Sigmoid colon (tissue), 7 donors: ENCODE measurements around the gene C22orf31. TPM values are rescaled to one million over a fixed set of nuclear protein-coding genes. Genes with fewer than 3 reads are reported as not detected.
A peak's percentile ranks its signal among the peaks of the same experiment; 100 is the strongest.

ENCODE experiments used
- DNase-seq: peaks from one replicate; pipeline ENCODE4 v3.0.0-alpha.2; 2019
- H3K27ac ChIP-seq, 4 donors: fragments of 200-600 bp; sonication (generic); one replicate each; pipeline ENCODE4 v1.5.1; 2016 to 2019; ENCODE audit warnings: mild to moderate bottlenecking in 1 of 4
- H3K27me3 ChIP-seq, 3 donors: fragments of 200-600 bp; sonication (generic); one replicate each; pipeline ENCODE4 v1.5.1; 2019; ENCODE audit warnings: mild to moderate bottlenecking in 1 of 3
- H3K36me3 ChIP-seq, 4 donors: fragments of 200-600 bp; sonication (generic); one replicate each; pipeline ENCODE4 v1.5.1; 2016 to 2019
- H3K4me1 ChIP-seq, 4 donors: fragments of 200-600 bp; sonication (generic); one replicate each; pipeline ENCODE4 v1.5.1; 2017 to 2019
- H3K4me3 ChIP-seq, 4 donors: fragments of 200-600 bp; sonication (generic); one replicate each; pipeline ENCODE4 v1.5.1; 2017 to 2019; ENCODE audit warnings: mild to moderate bottlenecking in 2 of 4, moderate library complexity in 1 of 4
- H3K9me3 ChIP-seq, 4 donors: fragments of 200-600 bp in 3 of 4; sonication (generic) in 3 of 4; one replicate each; pipeline versions ENCODE4 v1.5.1 to v1.6.1; 2013 to 2019
- EP300 ChIP-seq, 4 donors: sonication (generic); formaldehyde crosslinking; IDR thresholded peaks; one replicate each; pipeline ENCODE4 v1.6.1; 2017; ENCODE audit warnings: antibody characterized with exemption in 4 of 4
- POLR2A ChIP-seq, 2 donors: fragments of 450-650 bp; IDR thresholded peaks; one replicate each; pipeline ENCODE4 v1.6.1; 2016; ENCODE audit warnings: antibody characterized with exemption in 2 of 2, mild to moderate bottlenecking in 2 of 2, moderate library complexity in 2 of 2
- POLR2AphosphoS5 ChIP-seq, 4 donors: sonication (generic); formaldehyde crosslinking; IDR thresholded peaks; one replicate each; pipeline ENCODE4 v1.6.1; 2017; ENCODE audit warnings: antibody characterized with exemption in 4 of 4
- WGBS, 2 donors: extraction: QIAGEN DNeasy Blood & Tissue Kit; methylation state at CpG; one replicate each; pipeline ENCODE4 v1.1.7; 2013; 5-methylcytosine and 5-hydroxymethylcytosine counted together
- intact Hi-C: fragments of 100-400 bp; cut with DNase I; formaldehyde crosslinking; loops from one replicate; pipeline ENCODE4 v1.15.1; 2023
- polyA plus RNA-seq, 3 donors: library from polyadenylated mRNA; stranded (reverse); fragments of 200-250 nt; gene quantifications; one replicate each; pipeline ENCODE4 v1.2.3, GENCODE V29; 2013
- total RNA-seq, 4 donors: library from RNA; depleted of rRNA; stranded (reverse); fragments of >200 nt; gene quantifications; one replicate each; pipeline ENCODE4 v1.1.0, GENCODE V29; 2016
- TF ChIP-seq, protein P1 (sequence below), 4 experiments: fragments of 450-650 bp in 3 of 4; fragments of 200-600 bp in 1 of 4; IDR thresholded peaks; one replicate each; pipeline ENCODE4 v1.5.1; 2016 to 2019; ENCODE audit warnings: antibody characterized with exemption in 4 of 4, mild to moderate bottlenecking in 3 of 4, moderate library complexity in 2 of 4
- donor health status: healthy with polysubstance abuse.
- donor health status: Bipolar disorder and iron deficiency.
- donor health status: healthy.

The C22orf31 gene
- total and polyA plus RNA-seq, 7 donors: 0.60 TPM; not detected in 6

DNA sequence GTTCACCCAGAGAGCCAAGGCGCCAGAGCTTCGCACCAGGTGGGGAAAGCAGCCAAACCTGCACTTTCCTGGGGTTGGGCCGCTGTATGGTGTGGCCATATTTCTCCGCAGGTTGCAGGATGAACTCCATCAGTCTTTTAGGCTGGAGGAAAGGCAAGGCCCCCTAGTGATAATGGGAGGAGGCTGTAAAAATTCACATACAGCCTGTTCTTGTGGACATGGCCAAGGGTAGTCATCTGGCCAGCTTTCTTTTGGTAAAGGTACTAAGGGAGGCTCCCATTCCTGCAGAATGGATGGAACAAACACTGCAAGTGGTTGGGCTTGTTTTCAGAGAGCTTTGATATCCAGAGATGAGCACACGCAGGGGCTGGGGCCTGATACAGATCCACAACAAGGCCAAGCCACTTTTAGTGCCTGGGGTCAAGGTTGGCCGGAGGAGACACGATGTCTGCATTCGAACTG, 29.6 kb downstream of the C22orf31 start:
- no peak overlapping the region for H3K4me3 ChIP-seq
- 74 to 89% methylated on average over 8 of the region's 8 CpGs for whole genome bisulfite sequencing, 2 donors
- no peak for DNase-seq
- H3K36me3 ChIP-seq: no peaks in the 10 kb centered on the region
- no peaks in the 10 kb centered on the region for H3K27me3 ChIP-seq
- H3K27ac ChIP-seq: peak overlapping the region; percentile 73 to 85 (median 84)
- H3K9me3 ChIP-seq: no peaks in the 10 kb centered on the region
- peaks cover 0 to 33% (median 31%) of the 10 kb centered on the region in 4 donors for H3K4me1 ChIP-seq
- intact Hi-C loops: loop anchor here (5.0 to 10.0 kb wide), 3 partner anchors 45 to 1007 kb away; partner anchors contain the start of gene ZNRF3
- TF ChIP-seq, protein P1, sequence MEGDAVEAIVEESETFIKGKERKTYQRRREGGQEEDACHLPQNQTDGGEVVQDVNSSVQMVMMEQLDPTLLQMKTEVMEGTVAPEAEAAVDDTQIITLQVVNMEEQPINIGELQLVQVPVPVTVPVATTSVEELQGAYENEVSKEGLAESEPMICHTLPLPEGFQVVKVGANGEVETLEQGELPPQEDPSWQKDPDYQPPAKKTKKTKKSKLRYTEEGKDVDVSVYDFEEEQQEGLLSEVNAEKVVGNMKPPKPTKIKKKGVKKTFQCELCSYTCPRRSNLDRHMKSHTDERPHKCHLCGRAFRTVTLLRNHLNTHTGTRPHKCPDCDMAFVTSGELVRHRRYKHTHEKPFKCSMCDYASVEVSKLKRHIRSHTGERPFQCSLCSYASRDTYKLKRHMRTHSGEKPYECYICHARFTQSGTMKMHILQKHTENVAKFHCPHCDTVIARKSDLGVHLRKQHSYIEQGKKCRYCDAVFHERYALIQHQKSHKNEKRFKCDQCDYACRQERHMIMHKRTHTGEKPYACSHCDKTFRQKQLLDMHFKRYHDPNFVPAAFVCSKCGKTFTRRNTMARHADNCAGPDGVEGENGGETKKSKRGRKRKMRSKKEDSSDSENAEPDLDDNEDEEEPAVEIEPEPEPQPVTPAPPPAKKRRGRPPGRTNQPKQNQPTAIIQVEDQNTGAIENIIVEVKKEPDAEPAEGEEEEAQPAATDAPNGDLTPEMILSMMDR (IDR thresholded peaks at IDR 0.05): no peak
- TF ChIP-seq POLR2AphosphoS5 (IDR thresholded peaks at IDR 0.05) (no peak), POLR2A (IDR thresholded peaks at IDR 0.05) (no peak), EP300 (IDR thresholded peaks at IDR 0.05) (no peak)

GRCh38 chr22:29031227-29032011, 30.2 kb downstream of the C22orf31 start:
- 19 to 38% methylated on average over 18 of the region's 18 CpGs for WGBS, 2 donors
- peak in 3 of 4 donors; percentile 35 to 71 (median 58) for TF ChIP-seq POLR2AphosphoS5 (IDR thresholded peaks at IDR 0.05)
- TF ChIP-seq POLR2A (IDR thresholded peaks at IDR 0.05): no peak
- TF ChIP-seq, protein P1 (IDR thresholded peaks at IDR 0.05): peak in 2 of 4 experiments; percentile 8 to 16
- peak in 1 of 4 donors; percentile 76 for TF ChIP-seq EP300 (IDR thresholded peaks at IDR 0.05)
- DNase-seq: peak; percentile 87
- Histone ChIP-seq H3K27me3 (no peaks in the 10 kb centered on the region), H3K27ac (peak overlapping the region; percentile 73 to 85 (median 84)), H3K36me3 (no peaks in the 10 kb centered on the region), H3K9me3 (no peaks in the 10 kb centered on the region), H3K4me1 (peaks cover 0 to 33% (median 31%) of the 10 kb centered on the region in 4 donors), H3K4me3 (peak overlapping the region; percentile 30 to 60 (median 52))
- intact Hi-C loops: loop anchor here (5.0 to 10.0 kb wide), 3 partner anchors 44 to 1007 kb away; partner anchors contain the start of gene ZNRF3

GRCh38 chr22:29030618-29031226, 30.9 kb downstream of the C22orf31 start:
- no peaks in the 10 kb centered on the region for H3K27me3 ChIP-seq
- no peaks in the 10 kb centered on the region for H3K36me3 ChIP-seq
- WGBS, 2 donors: 5 to 7% methylated on average over 32 of the region's 32 CpGs
- H3K27ac ChIP-seq: peak overlapping the region; percentile 73 to 85 (median 84)
- peak; percentile 89 for DNase-seq
- peaks cover 0 to 33% (median 31%) of the 10 kb centered on the region in 4 donors for H3K4me1 ChIP-seq
- no peaks in the 10 kb centered on the region for H3K9me3 ChIP-seq
- TF ChIP-seq EP300 (IDR thresholded peaks at IDR 0.05) (no peak), POLR2A (IDR thresholded peaks at IDR 0.05) (no peak), POLR2AphosphoS5 (IDR thresholded peaks at IDR 0.05) (peak; percentile 20 to 66 (median 42))
- peak overlapping the region; percentile 30 to 60 (median 52) for H3K4me3 ChIP-seq
- intact Hi-C loops: loop anchor here (5.0 to 10.0 kb wide), 3 partner anchors 43 to 1006 kb away; partner anchors contain the start of gene ZNRF3

GRCh38 chr22:29030016-29030617, 31.5 kb downstream of the C22orf31 start:
- WGBS, 2 donors: 10 to 20% methylated on average over 20 of the region's 20 CpGs
- H3K27me3 ChIP-seq: no peaks in the 10 kb centered on the region
- peaks cover 0 to 33% (median 31%) of the 10 kb centered on the region in 4 donors for H3K4me1 ChIP-seq

More at GRCh38 chr22:29030016-29030617, 31.5 kb downstream of the C22orf31 start:
- intact Hi-C loops: loop anchor here (5.0 to 10.0 kb wide), 3 partner anchors 43 to 1005 kb away; partner anchors contain the start of gene ZNRF3
- DNase-seq: no peak
- no peak for TF ChIP-seq EP300 (IDR thresholded peaks at IDR 0.05)
- no peak for TF ChIP-seq POLR2AphosphoS5 (IDR thresholded peaks at IDR 0.05)
- TF ChIP-seq, protein P1 (IDR thresholded peaks at IDR 0.05): no peak
- TF ChIP-seq POLR2A (IDR thresholded peaks at IDR 0.05): no peak
- H3K27ac ChIP-seq: peak overlapping the region; percentile 73 to 85 (median 84)
- no peaks in the 10 kb centered on the region for H3K36me3 ChIP-seq
- H3K9me3 ChIP-seq: no peaks in the 10 kb centered on the region
- H3K4me3 ChIP-seq: peak overlapping the region; percentile 30 to 60 (median 52)
